Measurements from ENCODE around the gene SEC24C.
A peak's percentile ranks its signal among the peaks of the same experiment; 100 is the strongest.

SEC24C gene

DNA sequence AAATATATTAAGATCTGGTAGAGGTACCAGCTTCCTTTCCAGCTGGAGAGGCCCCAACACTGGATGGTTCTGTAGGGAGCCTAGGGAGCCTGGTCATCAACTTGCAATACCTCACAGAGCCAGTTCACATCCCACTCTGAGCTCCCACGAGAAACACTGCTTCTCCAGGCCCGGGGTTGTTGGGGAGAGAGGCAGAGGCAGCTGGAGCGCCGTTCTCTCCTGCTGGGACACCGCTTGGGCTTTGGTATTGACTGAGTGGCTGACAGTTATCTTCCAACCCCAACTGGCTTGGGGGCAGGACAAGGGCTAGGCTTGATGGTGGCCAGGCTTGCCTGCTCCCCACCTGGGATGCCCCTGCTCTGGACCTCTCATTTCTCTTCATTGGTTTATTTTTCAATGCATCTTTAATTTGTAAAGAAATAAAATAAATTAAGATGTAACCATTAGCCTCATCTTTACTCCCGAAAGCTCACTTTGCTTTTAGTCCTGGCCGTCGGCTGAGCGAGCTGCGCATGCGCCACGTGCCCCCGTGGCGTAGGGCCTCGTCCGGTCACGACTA is 27.6 kb downstream of the SEC24C start:
- Histone ChIP-seq H3K79me2 (ENCODE audit: low read length) (peaks cover 39% of the 10 kb centered on the region), H2AFZ (ENCODE audit: low read depth, low read length) (peak overlapping the region; percentile 22; the same call in 1 of the 2 replicates), H3K4me2 (ENCODE audit: low read length) (peak overlapping the region; percentile 89), H3K4me1 (ENCODE audit: low read length) (peaks cover 30% of the 10 kb centered on the region), H3K9me3 (ENCODE audit: insufficient read depth, low read length) (no peaks in the 10 kb centered on the region), H3K27ac (ENCODE audit: low read length) (peak overlapping the region; percentile 81), H3K4me3 (ENCODE audit: low read length) (peak overlapping the region; percentile 90), H3K36me3 (replicated peaks; ENCODE audit: low read depth, low read length) (peaks cover 44% of the 10 kb centered on the region), H3K27me3 (ENCODE audit: low read depth, low read length) (no peaks in the 10 kb centered on the region), H3K9ac (ENCODE audit: low read length) (peak overlapping the region; percentile 78), H4K20me1 (ENCODE audit: insufficient read depth, low read length) (0 out of 2 replicates have a peak, but pooled peaks cover 7% of the 10 kb centered on the region)
- TF ChIP-seq EZH2phosphoT487 (IDR thresholded peaks at IDR 0.05; ENCODE audit: low read depth), result no peak

GRCh38 chr10:73772281-73773151 is 28.3 kb downstream of the SEC24C start:
- Histone ChIP-seq H2AFZ (ENCODE audit: low read depth, low read length) (peak overlapping the region; percentile 22; the same call in 1 of the 2 replicates), H3K79me2 (ENCODE audit: low read length) (peaks cover 46% of the 10 kb centered on the region), H3K27ac (ENCODE audit: low read length) (peak overlapping the region; percentile 81), H3K4me3 (ENCODE audit: low read length) (peak overlapping the region; percentile 90), H3K9me3 (ENCODE audit: insufficient read depth, low read length) (no peaks in the 10 kb centered on the region), H3K9ac (ENCODE audit: low read length) (peak overlapping the region; percentile 78), H4K20me1 (ENCODE audit: insufficient read depth, low read length) (0 out of 2 replicates have a peak, but pooled peaks cover 7% of the 10 kb centered on the region), H3K4me2 (ENCODE audit: low read length) (peak overlapping the region; percentile 89), H3K27me3 (ENCODE audit: low read depth, low read length) (no peaks in the 10 kb centered on the region), H3K36me3 (replicated peaks; ENCODE audit: low read depth, low read length) (peaks cover 45% of the 10 kb centered on the region), H3K4me1 (ENCODE audit: low read length) (peaks cover 30% of the 10 kb centered on the region)
- TF ChIP-seq EZH2phosphoT487 (IDR thresholded peaks at IDR 0.05; ENCODE audit: low read depth), result no peak
- TF ChIP-seq, protein P1, sequence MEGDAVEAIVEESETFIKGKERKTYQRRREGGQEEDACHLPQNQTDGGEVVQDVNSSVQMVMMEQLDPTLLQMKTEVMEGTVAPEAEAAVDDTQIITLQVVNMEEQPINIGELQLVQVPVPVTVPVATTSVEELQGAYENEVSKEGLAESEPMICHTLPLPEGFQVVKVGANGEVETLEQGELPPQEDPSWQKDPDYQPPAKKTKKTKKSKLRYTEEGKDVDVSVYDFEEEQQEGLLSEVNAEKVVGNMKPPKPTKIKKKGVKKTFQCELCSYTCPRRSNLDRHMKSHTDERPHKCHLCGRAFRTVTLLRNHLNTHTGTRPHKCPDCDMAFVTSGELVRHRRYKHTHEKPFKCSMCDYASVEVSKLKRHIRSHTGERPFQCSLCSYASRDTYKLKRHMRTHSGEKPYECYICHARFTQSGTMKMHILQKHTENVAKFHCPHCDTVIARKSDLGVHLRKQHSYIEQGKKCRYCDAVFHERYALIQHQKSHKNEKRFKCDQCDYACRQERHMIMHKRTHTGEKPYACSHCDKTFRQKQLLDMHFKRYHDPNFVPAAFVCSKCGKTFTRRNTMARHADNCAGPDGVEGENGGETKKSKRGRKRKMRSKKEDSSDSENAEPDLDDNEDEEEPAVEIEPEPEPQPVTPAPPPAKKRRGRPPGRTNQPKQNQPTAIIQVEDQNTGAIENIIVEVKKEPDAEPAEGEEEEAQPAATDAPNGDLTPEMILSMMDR (IDR thresholded peaks at IDR 0.05; ENCODE audit: low read depth, low read length), result peak; percentile 6; the same call in 1 of the 2 replicates

- peak overlapping the region; percentile 81 for H3K27ac ChIP-seq (ENCODE audit: low read length)
- H3K4me1 ChIP-seq (ENCODE audit: low read length), result peaks cover 27% of the 10 kb centered on the region
- 0 out of 2 replicates have a peak, but pooled peaks cover 7% of the 10 kb centered on the region for H4K20me1 ChIP-seq (ENCODE audit: insufficient read depth, low read length)
- H3K4me3 ChIP-seq (ENCODE audit: low read length), result peak overlapping the region; percentile 90
- H3K9ac ChIP-seq (ENCODE audit: low read length), result peak overlapping the region; percentile 78
- no peak overlapping the region for H2AFZ ChIP-seq (ENCODE audit: low read depth, low read length)
- no peak for TF ChIP-seq EZH2phosphoT487 (IDR thresholded peaks at IDR 0.05; ENCODE audit: low read depth)
- TF ChIP-seq, protein P1 (IDR thresholded peaks at IDR 0.05; ENCODE audit: low read depth, low read length), result no peak
- no peaks in the 10 kb centered on the region for H3K9me3 ChIP-seq (ENCODE audit: insufficient read depth, low read length)
- H3K79me2 ChIP-seq (ENCODE audit: low read length), result peaks cover 46% of the 10 kb centered on the region
- H3K27me3 ChIP-seq (ENCODE audit: low read depth, low read length), result no peaks in the 10 kb centered on the region
- H3K4me2 ChIP-seq (ENCODE audit: low read length), result peak overlapping the region; percentile 89
- peaks cover 42% of the 10 kb centered on the region for H3K36me3 ChIP-seq (replicated peaks; ENCODE audit: low read depth, low read length)
Measured at GRCh38 chr10:73773152-73773879, 29.1 kb downstream of the SEC24C start.

GRCh38 chr10:73774637-73775036 is 30.5 kb downstream of the SEC24C start:
- Histone ChIP-seq H3K79me2 (ENCODE audit: low read length) (peaks cover 48% of the 10 kb centered on the region), H3K27ac (ENCODE audit: low read length) (no peak overlapping the region)

More at GRCh38 chr10:73774637-73775036, 30.5 kb downstream of the SEC24C start:
- H3K9ac ChIP-seq (ENCODE audit: low read length), result peak overlapping the region; percentile 44
- H3K4me2 ChIP-seq (ENCODE audit: low read length), result peak overlapping the region; percentile 89
- TF ChIP-seq EZH2phosphoT487 (IDR thresholded peaks at IDR 0.05; ENCODE audit: low read depth), result no peak
- TF ChIP-seq, protein P1 (IDR thresholded peaks at IDR 0.05; ENCODE audit: low read depth, low read length), result no peak
- peaks cover 35% of the 10 kb centered on the region for H3K36me3 ChIP-seq (replicated peaks; ENCODE audit: low read depth, low read length)
- H3K4me1 ChIP-seq (ENCODE audit: low read length), result peaks cover 16% of the 10 kb centered on the region
- 0 out of 2 replicates have a peak, but pooled peaks cover 7% of the 10 kb centered on the region for H4K20me1 ChIP-seq (ENCODE audit: insufficient read depth, low read length)
- H2AFZ ChIP-seq (ENCODE audit: low read depth, low read length), result no peak overlapping the region
- H3K9me3 ChIP-seq (ENCODE audit: insufficient read depth, low read length), result no peaks in the 10 kb centered on the region
- no peaks in the 10 kb centered on the region for H3K27me3 ChIP-seq (ENCODE audit: low read depth, low read length)
- peak overlapping the region; percentile 90 for H3K4me3 ChIP-seq (ENCODE audit: low read length)
